Right atrium auricular region (tissue), 2 donors: Measurements from ENCODE around the gene TAOK3. TPM values are rescaled to one million over a fixed set of nuclear protein-coding genes. Genes with fewer than 3 reads are reported as not detected.

Experiments used
- DNase-seq: peaks from one replicate; pipeline ENCODE4 v3.0.0-alpha.2; 2019; ENCODE audit warnings: low spot score
- H3K27ac ChIP-seq, 2 donors: fragments of 200-600 bp; sonication (generic); 1 replicate in 1 of 2; 2 replicates in 1 of 2; pipeline ENCODE4 v1.5.1; 2016 to 2019
- H3K27me3 ChIP-seq, 2 donors: fragments of 200-600 bp; sonication (generic); one replicate each; pipeline versions ENCODE4 v1.5.1 to v1.6.0; 2017 to 2019
- H3K36me3 ChIP-seq: fragments of 200-600 bp; sonication (generic); one replicate; pipeline ENCODE4 v1.5.1; 2016
- H3K4me1 ChIP-seq, 2 donors: fragments of 200-600 bp; sonication (generic); one replicate each; pipeline versions ENCODE4 v1.5.1 to v1.6.0; 2017 to 2019
- H3K4me3 ChIP-seq, 2 donors: fragments of 200-600 bp; sonication (generic); 1 replicate in 1 of 2; 2 replicates in 1 of 2; pipeline ENCODE4 v1.5.1; 2017 to 2019; ENCODE audit warnings: mild to moderate bottlenecking in 1 of 2, moderate library complexity in 1 of 2
- H3K9me3 ChIP-seq, 2 donors: fragments of 200-600 bp; sonication (generic); one replicate each; pipeline ENCODE4 v1.5.1; 2019
- total RNA-seq, 2 donors: library from RNA; depleted of rRNA; stranded (reverse); fragments of >200 nt; gene quantifications; one replicate each; pipeline ENCODE4 v1.1.0, GENCODE V29; 2016
- TF ChIP-seq, protein P1 (sequence below), 2 donors: fragments of 200-600 bp; sonication (generic); IDR thresholded peaks; one replicate each; pipeline ENCODE4 v1.5.1; 2019; ENCODE audit warnings: antibody characterized with exemption in 2 of 2

The TAOK3 gene
- total RNA-seq, 2 donors from 2014 or later: 18.1 to 21.1 TPM

- DNase-seq: no peak
- H3K27ac ChIP-seq: peak overlapping the region in 1 of 2 donors; percentile 35
Measured at GRCh38 chr12:118183155-118183554, 189.6 kb downstream of the TAOK3 start.

GRCh38 chr12:118175823-118176447, 196.8 kb downstream of the TAOK3 start:
- H3K36me3 ChIP-seq: peaks cover 64% of the 10 kb centered on the region
- no peak overlapping the region for H3K4me3 ChIP-seq
- TF ChIP-seq, protein P1, sequence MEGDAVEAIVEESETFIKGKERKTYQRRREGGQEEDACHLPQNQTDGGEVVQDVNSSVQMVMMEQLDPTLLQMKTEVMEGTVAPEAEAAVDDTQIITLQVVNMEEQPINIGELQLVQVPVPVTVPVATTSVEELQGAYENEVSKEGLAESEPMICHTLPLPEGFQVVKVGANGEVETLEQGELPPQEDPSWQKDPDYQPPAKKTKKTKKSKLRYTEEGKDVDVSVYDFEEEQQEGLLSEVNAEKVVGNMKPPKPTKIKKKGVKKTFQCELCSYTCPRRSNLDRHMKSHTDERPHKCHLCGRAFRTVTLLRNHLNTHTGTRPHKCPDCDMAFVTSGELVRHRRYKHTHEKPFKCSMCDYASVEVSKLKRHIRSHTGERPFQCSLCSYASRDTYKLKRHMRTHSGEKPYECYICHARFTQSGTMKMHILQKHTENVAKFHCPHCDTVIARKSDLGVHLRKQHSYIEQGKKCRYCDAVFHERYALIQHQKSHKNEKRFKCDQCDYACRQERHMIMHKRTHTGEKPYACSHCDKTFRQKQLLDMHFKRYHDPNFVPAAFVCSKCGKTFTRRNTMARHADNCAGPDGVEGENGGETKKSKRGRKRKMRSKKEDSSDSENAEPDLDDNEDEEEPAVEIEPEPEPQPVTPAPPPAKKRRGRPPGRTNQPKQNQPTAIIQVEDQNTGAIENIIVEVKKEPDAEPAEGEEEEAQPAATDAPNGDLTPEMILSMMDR (IDR thresholded peaks at IDR 0.05): no peak
- H3K27me3 ChIP-seq: no peaks in the 10 kb centered on the region
- H3K9me3 ChIP-seq: no peaks in the 10 kb centered on the region
- no peak for DNase-seq
- H3K4me1 ChIP-seq: no peaks in the 10 kb centered on the region
- H3K27ac ChIP-seq: no peak overlapping the region

More at GRCh38 chr12:118183155-118183554, 189.6 kb downstream of the TAOK3 start:
- Histone ChIP-seq H3K36me3 (peaks cover 11% of the 10 kb centered on the region), H3K27me3 (no peaks in the 10 kb centered on the region), H3K4me3 (no peak overlapping the region), H3K9me3 (no peaks in the 10 kb centered on the region), H3K4me1 (peaks cover 0 to 11% of the 10 kb centered on the region in 2 donors)
- TF ChIP-seq, protein P1 (IDR thresholded peaks at IDR 0.05): no peak

GRCh38 chr12:118166946-118167345, 205.8 kb downstream of the TAOK3 start:
- Histone ChIP-seq H3K27ac (no peak overlapping the region), H3K4me3 (no peak overlapping the region), H3K27me3 (no peaks in the 10 kb centered on the region), H3K9me3 (no peaks in the 10 kb centered on the region), H3K4me1 (no peaks in the 10 kb centered on the region), H3K36me3 (peaks cover 30% of the 10 kb centered on the region)
- DNase-seq: no peak
- TF ChIP-seq, protein P1 (IDR thresholded peaks at IDR 0.05): no peak

- Histone ChIP-seq H3K27me3 (no peaks in the 10 kb centered on the region), H3K9me3 (no peaks in the 10 kb centered on the region), H3K36me3 (peaks cover 30% of the 10 kb centered on the region), H3K4me1 (no peaks in the 10 kb centered on the region), H3K4me3 (no peak overlapping the region), H3K27ac (no peak overlapping the region)
- TF ChIP-seq, protein P1 (IDR thresholded peaks at IDR 0.05): peak in 1 of 2 donors; percentile 51
- no peak for DNase-seq
Measured at GRCh38 chr12:118164798-118165486, 207.8 kb downstream of the TAOK3 start.

- TF ChIP-seq, protein P1 (IDR thresholded peaks at IDR 0.05): no peak
- H3K4me3 ChIP-seq: no peak overlapping the region
- H3K27me3 ChIP-seq: no peaks in the 10 kb centered on the region
- peaks cover 35% of the 10 kb centered on the region for H3K36me3 ChIP-seq
- H3K27ac ChIP-seq: no peak overlapping the region
- no peak for DNase-seq
- H3K9me3 ChIP-seq: no peaks in the 10 kb centered on the region
- H3K4me1 ChIP-seq: no peaks in the 10 kb centered on the region
Measured at GRCh38 chr12:118160536-118160935, 212.2 kb downstream of the TAOK3 start.
